Hematopoietic multipotent progenitor cell treated with erythropoietin and hydrocortisone succinate and interleukin-3 and kit ligand, for 17 days (in vitro differentiated cells): ENCODE results near the gene ANKS1A.
A peak's percentile ranks its signal among the peaks of the same experiment; 100 is the strongest.
"Not testable (repeated sequence)": the region's sequence is repeated elsewhere in the genome, so short reads cannot be mapped to it uniquely, and the experiment has no call there.

Source experiments
- DNase-seq: peaks from one replicate; pipeline ENCODE4 v3.0.0-alpha.2; 2015; ENCODE audit warnings: low spot score

ANKS1A gene, protein sequence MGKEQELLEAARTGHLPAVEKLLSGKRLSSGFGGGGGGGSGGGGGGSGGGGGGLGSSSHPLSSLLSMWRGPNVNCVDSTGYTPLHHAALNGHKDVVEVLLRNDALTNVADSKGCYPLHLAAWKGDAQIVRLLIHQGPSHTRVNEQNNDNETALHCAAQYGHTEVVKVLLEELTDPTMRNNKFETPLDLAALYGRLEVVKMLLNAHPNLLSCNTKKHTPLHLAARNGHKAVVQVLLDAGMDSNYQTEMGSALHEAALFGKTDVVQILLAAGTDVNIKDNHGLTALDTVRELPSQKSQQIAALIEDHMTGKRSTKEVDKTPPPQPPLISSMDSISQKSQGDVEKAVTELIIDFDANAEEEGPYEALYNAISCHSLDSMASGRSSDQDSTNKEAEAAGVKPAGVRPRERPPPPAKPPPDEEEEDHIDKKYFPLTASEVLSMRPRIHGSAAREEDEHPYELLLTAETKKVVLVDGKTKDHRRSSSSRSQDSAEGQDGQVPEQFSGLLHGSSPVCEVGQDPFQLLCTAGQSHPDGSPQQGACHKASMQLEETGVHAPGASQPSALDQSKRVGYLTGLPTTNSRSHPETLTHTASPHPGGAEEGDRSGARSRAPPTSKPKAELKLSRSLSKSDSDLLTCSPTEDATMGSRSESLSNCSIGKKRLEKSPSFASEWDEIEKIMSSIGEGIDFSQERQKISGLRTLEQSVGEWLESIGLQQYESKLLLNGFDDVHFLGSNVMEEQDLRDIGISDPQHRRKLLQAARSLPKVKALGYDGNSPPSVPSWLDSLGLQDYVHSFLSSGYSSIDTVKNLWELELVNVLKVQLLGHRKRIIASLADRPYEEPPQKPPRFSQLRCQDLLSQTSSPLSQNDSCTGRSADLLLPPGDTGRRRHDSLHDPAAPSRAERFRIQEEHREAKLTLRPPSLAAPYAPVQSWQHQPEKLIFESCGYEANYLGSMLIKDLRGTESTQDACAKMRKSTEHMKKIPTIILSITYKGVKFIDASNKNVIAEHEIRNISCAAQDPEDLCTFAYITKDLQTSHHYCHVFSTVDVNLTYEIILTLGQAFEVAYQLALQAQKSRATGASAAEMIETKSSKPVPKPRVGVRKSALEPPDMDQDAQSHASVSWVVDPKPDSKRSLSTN

DNA sequence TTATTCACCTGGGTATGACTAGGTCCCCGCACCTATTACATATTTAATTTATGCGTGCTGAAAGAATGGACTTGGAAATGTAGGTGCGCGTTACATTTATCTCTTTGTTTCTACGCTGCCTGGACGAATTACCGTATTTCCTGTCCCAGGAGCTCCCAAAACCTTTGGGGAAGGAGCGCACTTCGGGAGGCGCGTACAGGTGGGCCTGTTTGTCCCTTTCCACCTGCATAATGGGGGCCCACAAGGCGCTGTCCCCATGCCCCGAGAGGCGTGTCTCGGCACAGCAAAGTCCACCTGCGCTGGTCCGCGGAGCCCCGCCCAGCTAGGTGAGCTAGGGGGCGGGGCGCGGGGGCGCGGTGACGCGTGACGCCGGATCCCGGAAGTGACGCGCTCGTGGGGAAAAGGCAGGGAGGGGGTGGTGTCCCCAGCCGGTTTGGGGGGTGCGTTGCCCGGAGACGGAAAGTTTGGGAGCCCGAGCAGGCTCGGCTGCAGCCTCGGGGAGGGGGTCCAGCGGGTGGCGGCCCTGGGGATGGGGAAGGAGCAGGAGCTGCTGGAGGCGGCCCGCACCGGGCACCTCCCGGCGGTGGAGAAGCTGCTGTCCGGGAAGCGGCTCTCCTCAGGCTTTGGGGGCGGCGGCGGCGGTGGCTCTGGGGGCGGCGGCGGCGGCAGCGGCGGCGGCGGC is at the start of gene ANKS1A:
Gene ANKS1A (plus strand): TSS at position 382 of the 682 bp plus-strand sequence. CDS start 148 bp downstream, at position 530.
- DNase-seq: peak; percentile 90

DNA sequence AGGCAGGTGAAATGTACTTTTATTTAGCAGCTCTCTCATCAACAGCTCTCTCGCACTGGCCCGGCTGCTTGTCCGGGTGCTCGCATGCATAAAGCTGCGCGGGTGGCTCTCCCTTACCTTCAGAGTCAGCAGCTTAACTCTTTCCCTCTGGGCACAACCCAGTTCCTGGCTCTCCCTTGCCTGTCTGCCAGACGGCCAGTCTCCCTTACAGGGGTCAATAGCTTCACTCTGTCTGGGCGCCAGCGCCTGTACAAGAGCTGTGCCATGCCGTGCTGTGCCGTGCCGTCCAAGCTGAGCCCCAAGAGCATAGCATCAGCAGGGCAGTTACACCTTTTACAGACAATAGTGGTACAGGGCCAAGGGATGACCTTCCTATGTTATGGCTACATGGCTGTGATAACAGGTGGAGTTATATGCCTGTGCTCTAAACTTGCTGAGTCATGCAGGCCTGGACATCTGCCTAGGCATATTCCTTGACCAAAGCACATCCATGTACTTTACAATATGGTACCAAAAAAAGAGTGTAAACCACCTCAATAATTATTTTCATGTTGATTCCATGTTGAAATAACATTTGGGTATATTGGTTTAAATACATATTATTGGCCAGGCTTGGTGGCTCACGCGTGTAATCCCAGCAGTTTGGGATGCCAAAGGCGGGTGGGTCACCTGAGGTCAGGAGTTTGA is 49.2 kb upstream of the ANKS1A start:
- DNase-seq: peak; percentile 51

DNA sequence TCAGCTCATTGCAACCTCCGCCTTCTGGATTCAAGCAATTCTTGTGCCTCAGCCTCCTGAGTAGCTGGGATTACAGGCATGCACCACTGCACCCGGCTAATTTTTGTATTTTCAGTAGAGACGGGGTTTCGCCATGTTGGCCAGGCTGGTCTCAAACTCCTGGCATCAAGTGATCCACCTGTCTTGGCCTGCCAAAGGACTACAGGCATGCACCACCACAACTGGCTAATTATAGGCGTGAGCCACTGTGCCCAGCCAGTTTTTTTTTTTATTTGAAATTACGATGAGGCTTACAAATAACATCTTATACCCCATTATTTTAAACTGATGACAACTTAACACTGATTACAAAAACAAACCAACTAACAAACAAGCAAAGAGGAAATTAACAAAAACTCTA is 40.0 kb upstream of the ANKS1A start:
- DNase-seq: not testable (repeated sequence)

DNA sequence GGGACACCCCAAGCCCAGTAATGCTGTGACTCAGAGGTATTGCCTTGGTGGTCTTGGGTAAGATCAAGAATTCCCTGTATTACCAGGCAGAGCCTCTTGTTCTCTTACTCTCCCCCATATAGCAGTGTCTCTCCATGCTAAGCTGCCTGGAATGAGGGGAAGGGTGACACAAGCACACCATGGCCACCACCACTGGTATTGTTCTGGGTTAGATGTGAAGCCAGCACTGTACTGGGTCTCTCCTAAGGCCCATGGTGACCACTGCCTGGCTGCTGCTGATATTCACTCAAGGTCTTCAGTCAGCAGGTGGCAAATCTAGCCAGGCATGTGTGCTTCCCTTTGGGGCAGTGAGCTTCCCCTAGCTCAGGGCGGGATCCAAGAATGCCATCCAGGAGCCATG is 37.7 kb upstream of the ANKS1A start:
- DNase-seq: no peak

DNA sequence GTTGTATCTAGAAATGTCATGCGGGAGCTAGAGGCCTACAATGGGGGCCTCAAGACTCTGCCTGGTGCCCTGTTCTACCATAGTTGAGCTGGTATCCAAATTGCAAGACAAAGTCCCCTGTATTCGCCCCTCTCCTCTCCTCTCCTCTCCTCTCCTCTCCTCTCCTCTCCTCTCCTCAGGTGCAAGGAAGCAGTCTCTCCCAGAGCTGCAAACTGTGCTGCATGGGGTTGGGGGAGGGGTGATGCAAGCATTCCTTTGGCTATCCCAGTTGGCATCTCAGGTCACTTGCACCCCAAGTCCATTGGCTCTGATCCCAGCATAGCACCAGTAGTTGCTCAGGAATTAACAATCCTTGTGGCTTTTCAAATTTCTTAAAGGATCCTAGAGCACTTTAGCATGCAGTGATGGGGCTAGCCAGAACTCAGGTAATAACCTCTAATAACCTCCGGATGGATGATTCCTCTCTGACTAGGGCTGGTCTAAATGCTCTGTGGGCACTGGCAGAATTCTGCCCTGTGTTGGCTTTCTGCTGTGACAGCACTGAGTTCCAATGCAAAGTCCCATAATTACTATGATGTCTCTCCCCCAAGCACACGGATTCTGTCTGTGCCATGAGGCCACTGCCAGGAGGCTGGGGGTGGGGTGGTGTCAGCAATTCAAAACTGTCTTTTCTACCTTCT is 36.5 kb upstream of the ANKS1A start:
- no peak for DNase-seq

DNA sequence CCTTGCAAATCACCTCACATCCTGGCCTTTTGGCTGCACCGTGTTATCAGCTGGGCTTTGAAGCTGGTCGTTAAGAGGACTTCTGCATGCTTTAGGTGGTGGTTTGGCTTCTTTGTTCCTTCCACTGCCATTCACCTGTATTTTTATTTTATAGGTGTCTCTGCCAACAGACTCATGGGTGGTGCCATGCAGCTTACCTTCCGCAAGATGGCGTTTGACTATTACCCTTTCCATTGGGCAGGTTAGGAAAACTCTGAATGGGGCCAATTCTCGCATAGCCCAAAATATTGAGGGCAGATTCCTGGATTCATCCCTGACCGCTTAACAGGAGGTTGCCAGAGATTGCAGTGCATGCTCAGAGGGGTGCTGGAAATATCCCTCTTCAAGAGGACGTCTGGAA is 33.6 kb upstream of the ANKS1A start:
- peak; percentile 21 for DNase-seq

DNA sequence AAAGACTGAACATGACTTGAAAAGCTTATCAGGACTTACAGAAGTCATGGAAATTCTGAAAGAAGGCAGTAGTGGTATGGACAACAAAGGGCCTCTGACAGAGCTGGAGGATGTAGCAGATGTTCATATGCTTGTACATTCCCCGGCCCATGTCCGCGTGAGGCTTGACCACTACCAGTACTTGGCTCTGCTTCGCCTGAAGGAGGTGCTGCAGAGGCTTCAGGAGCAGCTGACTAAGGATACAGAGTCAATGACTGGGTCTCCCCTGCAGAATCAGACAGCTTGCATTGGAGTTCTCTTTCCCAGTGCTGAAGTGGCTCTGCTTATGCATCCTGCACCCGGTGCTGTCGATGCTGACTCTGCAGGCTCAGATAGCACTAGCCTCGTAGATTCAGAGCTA is 30.4 kb upstream of the ANKS1A start:
- no peak for DNase-seq

DNA sequence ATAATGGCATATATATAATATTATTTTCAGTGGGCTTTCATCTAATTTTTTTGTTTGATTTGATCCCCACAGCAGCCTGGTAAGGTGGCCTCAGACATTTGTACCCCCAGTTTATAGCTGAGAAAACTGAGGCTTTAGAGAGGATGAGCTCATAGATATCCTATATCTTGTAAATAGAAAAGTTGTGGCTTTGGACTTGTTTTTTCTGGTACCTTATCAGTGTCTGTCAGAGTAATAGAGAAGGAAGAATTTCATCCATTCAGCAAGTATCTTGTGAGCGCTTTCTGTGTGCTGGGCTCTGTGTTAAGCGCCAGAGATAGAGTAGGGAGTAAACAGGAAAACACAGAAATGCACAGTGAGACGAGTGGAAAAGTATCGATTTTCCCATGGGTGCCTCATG is 29.1 kb upstream of the ANKS1A start:
- no peak for DNase-seq

DNA sequence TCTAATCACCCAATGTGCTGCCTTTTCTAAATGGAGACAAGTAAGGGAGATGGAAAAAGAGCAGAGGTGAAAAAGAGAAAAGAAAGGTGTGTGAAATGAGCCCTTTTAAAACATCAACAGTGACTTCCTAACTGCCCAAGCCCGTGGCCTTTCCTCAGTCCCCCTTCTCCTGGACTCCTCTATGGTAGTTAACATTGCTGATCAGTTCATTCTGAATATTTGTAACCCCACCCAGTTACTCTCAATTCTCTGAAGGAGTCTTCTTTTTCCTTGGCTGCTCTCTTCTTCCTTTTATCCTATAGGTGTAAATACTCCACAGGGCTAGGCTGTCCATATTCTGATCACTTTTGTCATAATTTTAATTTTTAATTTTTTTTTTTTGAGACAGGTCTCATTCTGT is 28.3 kb upstream of the ANKS1A start:
- DNase-seq: no peak

DNA sequence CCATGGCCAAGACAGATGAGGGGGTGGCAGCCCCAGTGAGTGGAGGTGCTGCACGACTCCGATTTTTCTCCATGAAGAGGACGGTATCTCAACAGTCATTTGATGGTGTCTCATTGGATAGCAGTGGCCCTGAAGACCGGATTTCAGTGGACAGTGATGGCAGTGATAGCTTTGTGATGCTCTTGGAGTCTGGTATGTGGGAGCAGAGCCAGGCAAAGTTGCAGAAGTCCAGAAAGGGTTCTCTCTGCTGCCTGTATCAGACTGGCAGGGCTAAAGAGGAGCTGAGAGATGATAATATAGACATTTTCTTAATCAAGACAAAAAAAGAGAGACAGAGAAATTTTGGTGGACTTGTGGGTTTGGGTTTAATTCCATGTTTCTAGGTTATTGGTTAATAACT is 25.0 kb upstream of the ANKS1A start:
- DNase-seq: no peak

DNA sequence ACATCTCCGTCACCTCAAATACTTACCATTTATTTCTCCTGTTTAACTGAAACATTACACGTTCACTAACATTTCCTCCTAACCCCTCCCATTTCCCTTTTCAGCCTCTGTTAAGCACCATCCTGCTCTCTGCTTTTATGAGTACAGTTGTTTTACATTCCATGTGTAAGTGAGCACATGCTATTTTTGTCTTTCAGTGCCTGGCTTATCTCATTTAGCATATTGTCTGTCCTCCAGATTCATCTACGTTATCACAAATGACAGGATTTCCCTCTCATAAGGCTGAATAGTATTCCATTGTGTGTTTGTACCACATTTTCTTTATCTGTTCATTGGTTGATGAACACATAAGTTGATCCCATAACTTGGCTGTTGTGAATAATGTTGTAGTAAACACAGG is 23.9 kb upstream of the ANKS1A start:
- DNase-seq: no peak

DNA sequence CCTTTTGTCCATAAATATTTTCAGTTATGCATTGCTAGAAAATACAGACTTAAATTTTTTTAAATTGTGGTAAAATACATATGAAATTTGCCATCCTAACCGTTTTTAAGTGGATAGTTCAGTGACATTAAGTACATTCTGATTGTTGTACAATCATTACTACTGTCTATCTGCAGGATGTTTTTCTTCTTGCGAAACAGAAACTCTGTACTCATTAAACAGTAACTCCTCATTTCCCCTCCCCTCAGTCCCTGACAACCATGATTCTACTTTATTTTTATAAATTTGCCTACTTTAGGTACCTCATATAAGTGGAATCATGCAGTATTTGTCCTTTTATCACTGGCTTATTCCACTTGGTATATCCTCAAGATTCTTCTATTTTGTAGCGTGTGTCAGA is 22.5 kb upstream of the ANKS1A start:
- no peak for DNase-seq

DNA sequence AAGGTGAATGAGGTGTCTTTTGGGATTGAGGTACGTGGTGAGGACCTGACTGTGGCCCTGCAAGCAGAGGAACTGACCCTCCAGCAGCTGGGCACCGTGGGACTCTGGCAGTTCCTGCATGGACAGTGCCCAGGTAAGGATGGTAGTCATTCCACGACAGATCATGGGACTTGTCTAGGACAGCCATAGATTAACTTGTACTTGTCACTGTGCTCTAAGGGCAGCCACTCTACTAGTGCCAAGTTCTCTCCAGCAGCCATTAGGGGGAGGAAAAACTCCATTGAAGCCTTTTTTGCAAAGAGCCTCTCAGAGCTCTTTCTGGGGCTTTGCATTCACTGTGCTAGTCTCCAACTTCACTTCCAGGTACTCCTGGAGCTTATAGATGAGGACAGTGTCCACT is 21.6 kb upstream of the ANKS1A start:
- no peak for DNase-seq

DNA sequence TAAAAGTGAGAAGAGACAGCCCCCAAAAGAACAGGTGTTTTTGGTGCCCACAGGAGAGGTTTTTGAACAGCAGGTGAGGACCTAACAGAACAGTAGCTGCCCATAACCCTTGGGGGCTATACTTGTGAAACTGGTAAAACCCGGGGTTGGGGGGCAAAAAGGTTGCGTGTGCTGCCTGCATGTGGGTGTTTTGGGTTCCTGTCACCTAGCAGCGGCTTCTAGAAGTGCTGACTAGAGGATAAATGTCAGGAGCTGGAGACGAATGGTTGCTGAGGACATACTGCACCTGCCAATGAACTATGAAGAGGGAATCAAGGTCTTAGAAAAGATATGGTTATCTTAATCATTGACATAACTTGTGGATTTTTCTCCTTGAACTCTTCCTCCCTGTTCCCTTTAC is 17.2 kb upstream of the ANKS1A start:
- DNase-seq: no peak

DNA sequence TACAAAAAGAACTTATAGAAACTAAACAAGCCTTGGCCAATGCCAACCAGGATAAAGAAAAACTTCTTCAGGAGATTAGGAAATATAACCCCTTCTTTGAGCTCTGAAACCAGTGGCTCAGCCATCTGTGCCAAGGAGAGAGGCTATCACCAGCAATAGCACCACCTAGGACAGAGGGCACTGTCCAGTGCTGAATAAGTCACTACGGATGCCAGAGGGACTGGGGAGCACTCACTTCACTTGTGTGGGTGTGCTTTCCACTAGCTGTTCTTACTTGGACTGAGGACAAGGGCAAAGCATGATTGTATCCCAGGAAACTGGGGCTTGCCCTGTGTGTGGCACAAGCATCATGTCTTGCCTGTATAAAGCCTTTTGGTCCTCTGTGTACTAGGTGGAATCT is 16.7 kb upstream of the ANKS1A start:
- DNase-seq: no peak

DNA sequence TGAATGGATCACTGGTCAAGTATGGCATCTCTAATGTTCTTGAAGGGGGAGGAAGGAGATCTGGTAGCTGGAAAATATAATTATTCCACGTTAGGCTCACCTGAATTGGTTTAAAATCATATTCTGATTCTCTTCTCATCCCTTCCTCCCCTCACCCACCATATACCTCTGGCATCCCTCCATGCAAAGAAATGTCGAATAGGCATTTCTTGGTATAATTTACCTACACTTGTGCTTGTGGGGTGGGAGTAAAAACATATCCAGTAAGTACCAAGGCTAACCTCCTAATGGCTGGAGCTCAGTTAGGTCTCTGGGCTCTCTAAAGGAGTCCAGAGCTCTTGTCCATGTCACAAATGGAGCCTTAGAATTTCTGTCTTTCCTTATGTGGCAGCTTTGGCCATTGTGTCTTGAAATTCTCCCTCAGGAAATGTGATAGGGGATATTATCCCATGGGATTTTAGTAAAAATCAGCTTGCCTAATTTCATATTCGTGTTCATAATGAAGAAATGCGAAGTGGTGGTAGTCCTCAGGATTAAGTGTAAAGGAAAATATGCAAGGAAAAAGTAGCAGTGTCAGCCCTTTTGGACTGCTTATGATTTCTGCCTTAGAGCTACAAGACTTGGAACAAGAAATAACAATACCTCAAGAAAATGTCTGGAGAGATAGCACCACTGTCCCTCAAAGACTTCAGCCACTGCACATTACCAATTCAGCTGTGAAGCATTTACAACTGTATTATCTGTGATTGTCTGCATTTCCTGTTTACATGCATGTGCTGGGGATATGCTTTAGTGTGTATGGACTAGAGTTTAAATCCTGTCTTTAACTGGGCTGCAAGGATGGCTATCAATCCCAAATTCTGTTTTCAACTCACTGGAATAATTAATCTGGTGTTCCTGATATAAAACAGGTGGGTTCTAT is 13.5 kb upstream of the ANKS1A start:
- DNase-seq: no peak

DNA sequence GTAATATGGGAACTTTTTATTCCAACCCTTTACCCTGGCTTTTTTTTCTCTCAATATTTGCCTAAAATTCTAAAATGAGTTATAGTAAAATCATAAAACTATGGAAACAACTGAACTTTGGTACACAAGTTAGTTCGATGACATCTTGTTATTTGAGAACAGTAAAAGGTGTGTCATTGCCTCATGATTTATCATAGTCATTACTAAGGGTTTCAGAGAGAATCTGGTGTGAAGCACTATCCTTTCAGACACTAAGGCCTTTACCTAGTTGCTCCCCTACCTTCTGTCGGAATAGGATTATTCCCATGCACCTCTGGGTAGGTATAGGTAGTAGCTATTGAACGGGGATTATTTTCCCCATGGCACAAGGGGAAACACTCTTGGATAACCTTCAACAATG is 12.6 kb upstream of the ANKS1A start:
- DNase-seq: no peak

DNA sequence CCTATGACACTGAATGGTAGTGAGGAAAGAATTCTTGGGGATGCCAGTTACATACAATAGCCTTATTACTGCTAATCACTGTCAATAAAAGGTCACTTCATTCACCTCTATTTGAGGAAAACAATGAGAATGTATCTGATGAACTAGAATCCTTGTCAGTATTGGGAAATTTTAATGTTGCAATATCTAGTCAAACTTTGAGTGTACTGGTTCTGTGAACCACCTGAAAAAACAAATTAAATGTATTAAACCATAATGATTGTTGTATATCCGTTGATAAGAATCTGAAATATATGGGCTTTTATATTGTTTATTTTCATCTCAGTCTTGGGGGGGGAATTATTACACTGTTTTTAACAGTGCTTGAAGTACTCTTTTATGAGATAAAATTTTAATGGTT is 11.8 kb upstream of the ANKS1A start:
- DNase-seq: no peak

DNA sequence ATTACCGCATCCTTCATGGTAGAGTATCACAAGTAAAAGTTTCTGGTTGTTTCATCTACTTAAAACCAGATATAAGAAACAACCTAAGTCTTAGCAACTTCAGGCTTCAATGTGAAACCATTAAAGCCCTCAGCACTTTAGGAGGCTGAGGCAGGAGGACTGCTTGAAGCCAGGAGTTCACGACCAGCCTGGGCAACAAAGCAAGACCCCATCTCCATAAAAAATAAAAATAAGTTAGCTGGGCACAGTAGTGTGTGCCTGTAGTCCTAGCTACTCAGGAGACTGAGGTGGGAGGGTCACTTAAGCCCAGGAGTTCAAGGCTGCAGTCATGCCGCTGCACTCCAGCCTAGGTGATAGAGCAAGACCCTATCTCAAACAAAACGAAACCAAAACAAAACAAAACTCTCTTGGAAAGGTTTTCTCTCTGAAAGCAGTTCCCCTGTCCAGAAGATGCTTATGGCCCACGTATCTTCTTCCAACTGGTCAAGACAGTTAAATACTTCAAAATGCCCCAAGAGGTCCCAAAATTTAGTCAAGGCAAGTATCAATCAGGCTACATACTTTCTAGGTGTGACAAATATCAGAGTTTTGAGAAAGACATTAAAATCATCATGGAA is 11.1 kb upstream of the ANKS1A start:
- no peak for DNase-seq
